Activated CD4-positive, alpha-beta T cell treated with anti-CD3 and anti-CD28 coated beads, Interleukin-2, amount 50 U/mL, for 24 hours (primary cell): Measurements from ENCODE around the gene SMOC2.
"Not testable (repeated sequence)": the region's sequence is repeated elsewhere in the genome, so short reads cannot be mapped to it uniquely, and the experiment has no call there.

Experiments
- DNase-seq, 2 donors: peaks; one replicate each; pipeline ENCODE4 v3.0.0-alpha.2; 2020; ENCODE audit warnings: low read depth in 1 of 2, low spot score in 1 of 2

Gene SMOC2

DNA sequence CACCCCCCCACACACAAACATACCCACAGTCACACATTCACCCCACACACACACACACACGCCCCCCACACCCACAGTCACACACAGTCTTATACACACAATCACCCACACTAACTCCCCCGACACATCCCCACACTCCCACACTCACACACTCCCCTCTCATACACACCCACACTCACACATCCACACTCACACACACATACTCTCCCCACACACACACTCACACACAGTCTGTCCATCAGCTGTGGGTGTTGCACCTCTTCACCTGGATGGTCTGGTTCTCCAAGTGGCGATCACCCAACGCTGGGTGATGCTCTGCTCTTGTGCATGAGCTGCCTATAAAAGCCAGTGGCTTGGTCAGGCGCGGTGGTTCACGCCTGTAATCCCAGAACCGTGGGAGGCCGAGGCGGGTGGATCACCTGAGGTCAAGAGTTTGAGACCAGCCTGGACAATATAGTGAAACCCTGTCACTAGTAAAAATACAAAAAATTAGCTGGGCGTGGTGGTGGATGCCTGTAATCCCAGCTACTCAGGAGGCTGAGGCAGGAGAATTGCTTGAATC, 158.9 kb downstream of the SMOC2 start:
- no peak for DNase-seq

DNA sequence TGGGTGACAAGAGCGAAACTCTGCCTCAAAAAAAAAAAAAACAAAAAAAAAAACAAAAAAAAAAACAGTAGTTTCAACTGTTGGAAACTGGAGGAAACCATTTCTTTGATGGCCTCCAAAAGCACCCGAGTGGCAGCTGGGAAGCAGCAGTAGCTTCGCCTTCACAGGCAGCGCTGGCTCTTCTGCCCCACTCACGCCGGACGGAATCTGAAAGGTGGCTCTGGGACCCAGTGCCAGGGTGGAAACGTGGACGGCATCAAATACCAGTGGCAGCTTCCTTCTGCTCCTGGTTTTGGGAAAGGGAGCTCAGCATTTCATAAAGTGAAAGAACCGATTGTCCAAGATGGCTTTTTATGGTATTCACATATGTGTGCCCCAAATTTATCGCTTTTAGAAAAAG, 159.4 kb downstream of the SMOC2 start:
- DNase-seq, result no peak

DNA sequence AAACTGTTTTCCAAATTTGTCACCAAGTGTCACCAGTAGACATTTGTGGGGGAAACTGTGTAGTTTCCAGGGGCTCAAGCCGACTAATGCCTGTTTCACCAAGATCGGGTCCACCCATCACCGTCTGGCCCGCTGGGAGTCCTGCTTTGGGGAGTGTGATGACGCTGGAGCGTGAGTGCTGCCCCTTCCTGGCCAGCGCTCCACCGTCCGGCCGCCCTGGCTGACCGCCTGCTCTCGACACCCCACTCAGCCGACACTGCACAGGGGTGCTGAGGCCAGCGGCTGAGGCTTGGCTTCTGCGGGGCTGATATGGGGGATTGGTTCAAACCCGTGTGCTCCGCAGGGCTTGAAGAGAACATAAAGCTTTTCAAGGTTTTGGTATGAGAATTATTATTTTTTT, 160.1 kb downstream of the SMOC2 start:
- no peak for DNase-seq

DNA sequence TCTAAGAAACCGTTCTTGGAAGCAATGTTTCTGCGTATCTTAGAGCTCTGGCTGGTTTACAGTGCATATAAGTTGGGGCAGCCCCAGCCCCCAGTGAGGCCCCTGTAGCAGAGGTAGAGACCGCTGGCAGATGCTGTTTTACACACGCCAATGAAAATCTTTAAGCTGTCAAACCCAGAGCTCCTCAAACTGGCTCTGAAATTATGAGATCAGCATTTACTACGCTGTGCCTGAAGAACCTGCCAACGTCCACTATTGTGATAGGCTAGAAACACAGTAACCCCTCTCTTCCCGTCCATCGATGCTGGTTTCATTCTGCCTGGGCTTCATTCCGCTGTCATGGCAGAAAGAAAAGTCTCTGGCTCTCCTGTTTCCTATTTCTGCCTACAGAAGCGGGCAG, 160.6 kb downstream of the SMOC2 start:
- no peak for DNase-seq

DNA sequence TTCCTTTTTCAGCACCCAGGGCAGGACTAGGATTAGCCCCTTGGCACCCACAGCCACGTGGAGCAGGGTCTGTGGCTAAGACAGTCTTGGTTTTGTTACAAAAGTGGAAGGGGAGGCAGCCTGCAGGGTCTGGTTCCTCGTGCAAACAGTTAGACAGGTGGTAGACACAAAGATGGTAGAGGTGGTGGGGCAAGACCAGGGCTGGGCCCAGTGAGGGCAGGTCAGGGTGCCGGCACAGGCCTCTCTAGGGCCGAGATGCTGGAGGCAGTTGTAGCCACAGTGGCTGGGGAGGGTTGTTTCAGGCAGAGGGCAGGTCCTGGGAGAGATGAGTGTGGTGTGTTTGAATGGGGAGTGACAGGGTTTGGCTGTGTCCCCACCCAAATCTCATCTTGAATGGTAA, 161.6 kb downstream of the SMOC2 start:
- DNase-seq, result no peak

DNA sequence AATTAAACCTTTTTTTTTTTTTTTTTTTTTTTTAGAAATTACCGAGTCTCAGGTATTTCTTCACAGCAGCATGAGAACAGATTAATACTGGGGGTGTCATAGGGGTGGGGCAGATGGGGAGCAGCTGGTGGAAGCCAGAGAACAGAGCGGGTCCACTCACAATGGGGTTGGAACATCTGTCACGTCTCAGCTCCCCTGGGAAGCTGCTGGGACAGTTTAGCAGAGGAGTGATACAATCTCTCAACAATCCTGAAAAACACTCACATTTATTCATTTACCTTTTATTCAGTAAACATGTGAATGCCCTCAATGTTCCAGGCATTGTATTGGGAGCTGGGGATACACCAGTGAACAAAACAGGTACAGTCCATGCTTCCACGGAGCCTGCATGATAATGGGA, 162.2 kb downstream of the SMOC2 start:
- no peak for DNase-seq

DNA sequence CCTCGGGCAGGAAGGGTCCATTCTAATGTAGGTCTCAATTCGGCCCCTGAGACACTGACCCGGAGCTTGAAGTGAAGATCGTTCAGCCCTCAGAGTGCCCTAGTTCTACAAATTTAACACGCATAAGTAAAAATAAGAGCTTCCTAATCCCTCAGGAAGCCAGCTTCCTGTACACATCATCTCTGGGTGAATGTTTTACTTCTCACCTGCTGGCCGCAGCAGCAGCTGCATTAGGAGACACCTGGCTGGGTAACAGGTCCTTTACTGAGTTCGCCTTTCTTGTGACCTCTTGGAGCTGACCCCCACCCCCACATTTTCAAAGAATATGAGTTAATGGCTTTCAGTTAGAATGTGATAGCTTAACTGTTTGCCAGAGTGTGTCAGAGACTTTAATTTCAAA, 165.0 kb downstream of the SMOC2 start:
- DNase-seq, result no peak

DNA sequence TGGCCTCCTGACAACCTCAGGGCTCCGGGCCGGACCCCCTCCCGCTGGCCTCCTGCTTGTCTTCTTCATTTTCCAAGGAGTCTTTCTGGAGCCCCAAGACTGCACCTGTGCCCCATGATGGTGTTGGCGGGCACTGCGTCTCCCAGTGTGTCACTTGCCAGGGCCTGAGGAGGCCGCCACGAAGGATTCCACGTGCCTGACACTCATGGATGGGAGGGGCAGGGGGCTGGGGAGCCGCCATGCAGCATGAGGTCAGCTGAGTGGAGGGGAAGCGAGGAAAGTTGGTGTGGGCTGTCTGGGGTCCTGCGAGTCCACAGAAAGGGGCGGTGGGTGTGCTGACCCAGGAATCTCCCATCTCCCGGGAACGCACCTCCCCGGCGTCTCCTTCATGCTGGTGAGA, 165.7 kb downstream of the SMOC2 start:
- no peak for DNase-seq

DNA sequence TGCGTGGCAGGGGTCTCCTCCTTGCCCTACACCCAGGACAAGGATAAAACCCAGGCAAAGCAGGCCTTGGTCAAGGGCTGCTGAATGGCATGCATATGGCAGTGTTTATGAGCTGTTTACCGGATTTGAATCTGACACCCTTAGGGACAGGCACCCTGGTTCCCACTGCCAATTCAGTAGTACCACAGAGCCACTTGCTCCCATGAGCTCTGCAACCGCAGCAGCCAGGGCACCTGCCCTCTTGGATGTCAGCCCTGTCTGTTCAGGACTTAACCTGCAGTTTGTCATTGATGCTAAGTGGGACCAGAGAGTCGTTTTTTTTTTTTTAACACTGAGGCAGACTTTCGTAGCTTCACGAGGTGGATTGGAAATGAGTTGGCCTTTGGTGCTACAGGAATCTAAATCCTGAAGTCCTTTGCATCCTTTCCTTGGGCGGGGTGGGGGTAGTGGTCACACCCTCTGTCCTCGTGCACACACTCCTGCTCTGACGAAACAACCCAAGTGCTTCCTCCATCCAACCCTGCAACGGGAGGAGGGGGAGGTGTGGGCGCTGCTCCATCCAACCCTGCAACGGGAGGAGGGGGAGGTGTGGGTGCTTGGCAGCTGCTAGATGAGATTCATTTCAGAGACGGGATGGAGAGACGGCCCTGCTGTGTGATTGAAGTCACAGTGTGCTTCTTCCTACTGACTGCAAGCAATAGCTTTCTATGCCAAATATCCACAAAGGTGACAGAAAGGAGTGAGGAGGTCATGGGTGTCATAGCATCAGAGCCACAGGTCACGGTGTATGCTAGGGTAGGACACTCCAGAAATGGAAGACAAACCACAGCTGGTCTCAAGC, 166.5 kb downstream of the SMOC2 start:
- DNase-seq, result no peak

DNA sequence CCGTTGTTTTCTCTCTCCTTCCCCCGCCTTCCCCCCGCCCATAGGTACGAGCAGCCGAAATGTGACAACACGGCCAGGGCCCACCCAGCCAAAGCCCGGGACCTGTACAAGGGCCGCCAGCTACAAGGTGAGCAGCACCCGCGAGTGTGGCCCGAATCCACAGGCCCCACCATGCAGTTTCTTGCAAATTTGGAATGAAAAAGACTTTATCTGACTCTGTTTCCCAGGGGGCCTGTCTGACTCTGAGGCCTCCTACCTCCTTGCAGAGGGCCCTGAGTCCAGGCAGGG, 167.1 kb downstream of the SMOC2 start:
- no peak for DNase-seq

DNA sequence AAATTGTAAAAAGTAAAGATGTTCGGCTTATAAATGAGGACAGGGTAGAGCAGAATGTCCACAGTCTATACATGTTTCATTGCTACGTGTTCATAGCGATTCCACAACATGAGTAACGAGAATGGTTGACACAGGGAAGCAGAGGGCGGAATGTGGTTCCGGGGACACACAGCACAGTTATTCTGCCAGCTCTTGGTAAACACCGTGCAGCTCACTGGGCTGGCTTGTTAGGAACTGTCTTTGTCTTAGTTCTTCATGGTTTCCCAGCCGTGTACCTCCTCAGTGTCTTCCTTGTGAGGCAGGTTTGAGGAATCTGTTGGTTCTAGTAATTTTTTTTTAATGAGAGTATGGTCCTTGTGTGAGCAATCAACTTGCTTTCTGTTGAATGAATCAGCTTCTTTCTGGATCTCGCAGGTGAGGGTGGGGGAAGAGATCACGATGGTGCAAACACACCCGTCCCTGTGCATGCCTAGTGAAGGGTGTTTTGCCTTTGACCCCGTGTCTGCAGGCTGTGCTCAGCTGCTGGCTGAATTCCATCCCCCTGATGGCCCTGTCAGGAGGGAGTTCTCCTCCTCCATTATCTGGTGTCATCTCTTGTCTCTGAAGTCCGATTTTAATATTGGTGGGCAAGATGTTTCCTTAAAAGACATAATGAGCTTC, 168.2 kb downstream of the SMOC2 start:
- no peak for DNase-seq

DNA sequence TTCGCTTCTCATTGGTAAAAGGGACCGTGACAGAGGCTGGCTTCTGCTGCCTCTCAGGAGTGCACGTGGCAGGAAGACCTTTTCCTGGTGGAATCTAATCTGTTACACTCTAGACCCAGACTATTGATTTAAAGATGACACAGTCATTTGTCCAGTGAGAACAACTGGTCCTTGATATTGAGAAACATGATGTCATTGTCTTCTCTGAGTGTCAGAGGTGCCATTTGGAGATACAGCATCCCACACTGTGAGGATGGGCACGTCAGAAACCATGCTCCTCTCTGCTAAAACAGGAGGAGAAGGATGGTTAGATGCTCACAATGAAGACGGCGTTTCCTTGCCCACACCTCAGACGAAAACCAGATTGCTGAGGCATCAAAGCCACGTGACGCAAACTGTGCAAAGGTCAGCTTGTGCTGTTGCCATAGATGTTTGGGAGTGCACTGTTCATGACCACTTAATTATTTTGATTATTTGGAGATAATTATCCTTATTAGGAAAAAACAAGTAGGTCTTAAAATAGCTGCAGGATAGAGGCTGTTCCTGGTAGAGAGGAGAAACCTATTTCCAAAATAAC, 169.0 kb downstream of the SMOC2 start:
- no peak for DNase-seq

DNA sequence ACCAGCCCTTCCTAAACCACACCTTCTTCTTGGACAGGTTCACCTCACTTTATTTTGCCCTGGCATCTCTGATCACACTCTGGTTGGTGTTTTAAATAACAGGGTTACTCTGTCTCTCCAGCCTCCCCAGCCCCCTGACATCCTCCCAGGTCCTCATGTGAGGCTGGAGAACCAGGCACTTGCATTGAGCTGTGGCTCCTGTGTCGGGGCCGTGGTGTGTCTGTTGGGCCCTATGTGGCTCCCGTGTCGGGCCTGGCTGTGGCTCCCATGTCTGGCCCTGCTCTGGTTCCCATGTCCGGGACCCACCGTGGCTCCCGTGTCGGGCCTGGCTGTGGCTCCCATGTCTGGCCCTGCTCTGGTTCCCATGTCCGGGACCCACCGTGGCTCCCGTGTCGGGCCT, 170.0 kb downstream of the SMOC2 start:
- not testable (repeated sequence) for DNase-seq

DNA sequence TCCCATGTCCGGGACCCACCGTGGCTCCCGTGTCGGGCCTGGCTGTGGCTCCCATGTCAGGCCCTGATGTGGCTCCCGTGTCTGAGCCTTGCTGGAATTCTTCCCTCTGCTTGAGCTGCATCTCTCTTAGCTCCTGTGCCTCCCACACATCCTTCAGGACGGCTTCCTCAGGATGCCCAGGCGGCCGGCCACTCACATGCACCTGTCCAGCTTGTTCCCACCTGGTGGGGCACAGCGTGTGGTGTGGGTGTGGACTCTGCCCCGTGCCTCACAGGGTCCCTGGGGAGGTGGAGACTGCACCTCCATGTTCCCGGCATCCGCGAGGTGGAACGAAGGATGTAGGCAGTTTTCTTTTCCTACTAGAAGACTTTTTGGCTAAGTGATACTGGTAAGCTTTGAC, 170.7 kb downstream of the SMOC2 start:
- DNase-seq, result no peak

DNA sequence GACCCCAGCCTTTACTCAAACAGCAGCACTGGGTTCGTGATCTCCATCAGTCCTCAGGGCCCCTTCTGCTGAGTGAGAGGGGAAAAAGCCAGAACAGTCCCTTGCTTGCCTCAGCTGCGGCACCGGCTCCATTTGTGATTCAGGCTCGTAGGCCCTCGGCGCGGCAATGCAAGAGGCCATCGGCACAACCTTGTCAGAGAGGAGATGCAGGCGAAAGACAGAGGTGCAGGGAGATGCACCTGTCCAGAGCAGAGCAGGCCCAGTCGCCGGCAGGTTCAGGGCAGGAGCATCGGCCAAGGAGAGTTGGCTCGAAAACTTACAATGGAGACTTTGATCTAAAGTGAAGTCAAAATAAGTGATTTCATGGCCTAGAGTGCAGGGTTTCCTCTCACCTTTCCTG, 171.6 kb downstream of the SMOC2 start:
- no peak for DNase-seq

DNA sequence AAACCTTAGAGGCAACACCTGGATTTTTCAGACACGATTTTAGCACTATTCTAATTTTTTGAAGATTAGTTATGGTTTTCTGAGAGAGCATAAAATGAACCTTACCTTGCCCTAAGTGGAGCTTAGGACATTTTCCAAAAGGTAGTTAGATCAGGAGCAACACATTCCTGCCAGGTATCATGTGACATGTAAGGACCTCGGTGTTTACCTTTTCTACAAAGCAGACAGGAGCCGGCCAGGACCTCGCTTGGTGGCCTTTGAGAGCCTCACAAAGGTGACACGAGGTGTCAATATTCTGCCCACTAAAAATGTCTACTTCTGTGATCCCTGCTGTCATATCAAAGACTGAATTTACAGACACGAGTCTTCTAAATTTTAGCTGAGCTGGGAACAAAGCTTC, 174.9 kb downstream of the SMOC2 start:
- DNase-seq, result no peak

DNA sequence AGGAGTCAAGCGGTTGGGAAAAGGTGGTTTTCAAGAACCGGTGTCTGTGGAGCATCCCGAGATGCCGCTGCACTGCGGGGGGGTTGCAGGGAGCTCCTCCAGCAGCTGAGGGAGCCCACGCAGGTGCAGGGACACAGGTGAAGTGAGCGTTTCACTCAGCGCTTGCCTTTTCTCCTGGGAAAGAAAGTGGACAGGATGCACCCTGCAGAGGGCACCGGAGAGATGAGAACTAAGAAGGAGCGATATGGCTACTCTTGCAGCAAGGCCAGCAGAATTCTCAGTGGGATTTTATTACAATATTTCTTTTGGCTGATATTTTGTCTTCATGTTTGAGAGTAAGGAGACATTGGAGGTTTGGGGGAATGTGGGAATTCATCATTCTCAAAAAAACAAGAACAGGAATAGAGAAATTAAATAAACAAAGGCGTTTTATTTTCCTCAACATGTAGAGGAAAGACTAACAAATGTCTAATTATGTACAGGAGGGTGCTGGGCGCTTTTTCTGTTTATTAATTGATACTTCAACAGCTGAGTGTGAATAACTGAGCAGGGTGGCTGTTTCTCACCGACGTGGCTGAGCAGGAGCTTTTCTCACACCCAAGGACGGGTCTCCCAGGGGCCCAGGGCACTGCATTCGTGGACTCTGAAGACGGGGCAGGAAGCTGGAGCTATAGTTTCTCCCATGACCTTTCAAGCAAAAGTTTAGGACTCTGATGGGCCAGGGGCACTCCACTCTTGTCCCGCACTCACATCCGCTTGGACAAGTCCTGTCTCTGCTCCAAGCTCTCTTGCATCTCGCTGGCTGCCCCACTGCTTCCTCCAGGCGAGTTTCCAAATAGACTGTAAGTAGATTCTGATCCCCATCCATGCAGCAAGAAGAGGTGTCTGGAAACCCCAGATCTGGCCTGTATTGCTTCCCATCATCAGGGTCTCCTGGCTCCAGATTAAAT, 176.1 kb downstream of the SMOC2 start:
- DNase-seq, result no peak

DNA sequence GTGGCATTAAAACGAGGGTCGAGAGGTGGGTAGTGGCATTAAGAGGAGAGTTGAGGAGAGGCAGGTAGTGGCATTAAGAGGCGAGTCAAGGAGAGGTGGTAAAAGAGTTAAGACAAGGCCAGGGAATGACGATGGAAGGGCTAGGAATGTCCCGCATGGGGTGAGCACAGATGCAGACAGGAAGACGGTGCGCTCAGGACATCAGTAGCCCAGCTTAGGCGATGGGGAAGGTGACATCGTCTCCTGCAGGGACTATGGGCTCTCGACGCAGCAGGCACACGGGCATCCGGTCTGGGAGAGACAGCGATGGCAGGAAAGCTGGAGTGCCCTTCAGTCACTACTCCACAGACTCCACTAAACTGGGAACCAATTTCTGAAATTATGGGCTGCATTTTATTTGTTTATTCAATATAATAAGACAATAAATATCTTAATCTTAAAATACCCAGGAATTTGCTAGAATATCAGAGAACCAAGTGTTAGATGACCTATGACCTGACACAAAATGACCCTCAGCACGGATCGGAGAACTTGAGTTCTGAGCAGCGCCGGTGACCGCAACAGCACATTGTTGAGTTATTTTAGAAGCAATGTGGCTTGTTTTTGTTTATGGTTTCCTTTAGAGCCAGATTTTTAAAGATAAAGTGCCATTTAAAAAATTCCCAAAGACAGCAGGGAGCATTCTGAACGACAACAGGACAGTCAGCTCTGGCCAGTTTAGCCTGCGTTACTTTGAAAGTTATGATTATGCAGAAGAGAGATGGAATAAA, 177.7 kb downstream of the SMOC2 start:
- no peak for DNase-seq

DNA sequence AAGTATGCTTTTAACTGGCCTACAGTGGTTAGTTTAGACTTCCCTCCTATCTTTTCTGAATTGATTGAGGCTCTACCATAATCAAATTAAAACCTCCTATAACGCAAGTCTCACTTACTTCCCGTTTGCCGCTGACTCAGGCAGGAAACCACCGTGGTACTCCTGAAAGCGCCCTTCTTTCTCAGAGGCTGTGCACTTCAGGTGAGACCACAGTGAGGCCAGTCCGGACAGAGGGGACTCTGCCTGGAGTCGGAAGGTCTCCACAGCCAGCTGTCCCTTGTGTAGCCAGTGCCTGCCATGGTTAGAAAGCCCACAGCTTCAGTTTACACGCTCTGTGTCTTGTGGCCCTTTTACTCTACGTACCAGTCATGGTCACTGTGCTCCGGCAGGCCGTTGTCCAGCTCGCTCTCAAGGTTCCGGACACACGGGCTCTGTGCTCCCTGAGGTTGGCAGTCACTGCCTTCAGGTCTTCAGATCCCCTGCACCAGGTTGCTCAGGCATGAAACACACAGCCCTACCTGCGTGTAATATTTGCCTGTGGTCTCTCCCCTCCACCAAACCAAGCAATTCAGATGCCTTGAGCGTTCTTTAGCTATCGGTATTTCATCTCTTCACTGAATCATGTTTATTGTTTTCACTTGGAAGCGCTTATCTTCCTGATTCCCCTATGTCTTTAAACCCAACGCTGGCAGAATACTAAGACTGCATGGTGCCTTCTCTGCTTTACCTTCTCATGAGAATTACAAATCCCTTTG, 178.8 kb downstream of the SMOC2 start:
- no peak for DNase-seq

DNA sequence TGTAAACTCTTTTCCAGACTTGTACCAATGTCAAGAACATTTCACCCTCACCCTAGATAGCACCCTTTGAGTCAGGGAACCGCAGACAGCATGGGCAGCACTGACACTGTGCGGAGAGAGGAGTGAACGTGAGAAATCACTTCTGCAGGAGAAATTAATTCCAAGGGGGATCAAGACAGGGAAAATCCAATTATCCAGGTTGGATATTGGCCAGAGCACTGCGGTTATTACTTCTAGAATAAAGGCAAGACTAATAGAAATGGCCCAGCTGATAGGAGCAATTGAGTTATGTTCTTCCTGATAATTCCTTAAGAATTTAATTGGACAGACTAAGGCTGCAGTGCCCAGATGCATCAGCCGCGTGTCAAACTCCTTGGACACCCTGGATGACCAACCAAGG, 179.6 kb downstream of the SMOC2 start:
- DNase-seq, result no peak
